MG63 (cell line): ENCODE measurements around the gene TSC22D2. TPM values are rescaled to one million over a fixed set of nuclear protein-coding genes. Genes with fewer than 3 reads are reported as not detected.

ENCODE experiments used
- DNase-seq: peaks from one replicate; pipeline ENCODE4 v3.0.0-alpha.2; 2020
- H3K27me3 ChIP-seq: fragments of 250-450 bp; sonication (Bioruptor Pico); 2 replicates; pipeline ENCODE4 v1.5.1; 2020; ENCODE audit warnings: mild to moderate bottlenecking, moderate library complexity
- H3K36me3 ChIP-seq: fragments of 250-450 bp; sonication (Bioruptor Pico); 2 replicates; pipeline ENCODE4 v1.5.1; 2020; ENCODE audit warnings: mild to moderate bottlenecking, moderate library complexity
- H3K4me3 ChIP-seq: fragments of 250-450 bp; sonication (Bioruptor Pico); 2 replicates; pipeline ENCODE4 v1.5.1; 2020; ENCODE audit warnings: mild to moderate bottlenecking, moderate library complexity
- H3K9me3 ChIP-seq: fragments of 250-450 bp; sonication (Bioruptor Pico); 2 replicates; pipeline ENCODE4 v1.5.1; 2020; ENCODE audit warnings: mild to moderate bottlenecking, moderate library complexity
- total RNA-seq: library from RNA; depleted of rRNA; stranded (reverse); fragments of >200 nt; shearing (Covaris generic); gene quantifications from 2 replicates; pipeline ENCODE4 v1.2.3, GENCODE V29; 2014; ENCODE audit warnings: low replicate concordance

The TSC22D2 gene
- total RNA-seq, 1 experiment from 2014 or later: 6.3 TPM

DNA sequence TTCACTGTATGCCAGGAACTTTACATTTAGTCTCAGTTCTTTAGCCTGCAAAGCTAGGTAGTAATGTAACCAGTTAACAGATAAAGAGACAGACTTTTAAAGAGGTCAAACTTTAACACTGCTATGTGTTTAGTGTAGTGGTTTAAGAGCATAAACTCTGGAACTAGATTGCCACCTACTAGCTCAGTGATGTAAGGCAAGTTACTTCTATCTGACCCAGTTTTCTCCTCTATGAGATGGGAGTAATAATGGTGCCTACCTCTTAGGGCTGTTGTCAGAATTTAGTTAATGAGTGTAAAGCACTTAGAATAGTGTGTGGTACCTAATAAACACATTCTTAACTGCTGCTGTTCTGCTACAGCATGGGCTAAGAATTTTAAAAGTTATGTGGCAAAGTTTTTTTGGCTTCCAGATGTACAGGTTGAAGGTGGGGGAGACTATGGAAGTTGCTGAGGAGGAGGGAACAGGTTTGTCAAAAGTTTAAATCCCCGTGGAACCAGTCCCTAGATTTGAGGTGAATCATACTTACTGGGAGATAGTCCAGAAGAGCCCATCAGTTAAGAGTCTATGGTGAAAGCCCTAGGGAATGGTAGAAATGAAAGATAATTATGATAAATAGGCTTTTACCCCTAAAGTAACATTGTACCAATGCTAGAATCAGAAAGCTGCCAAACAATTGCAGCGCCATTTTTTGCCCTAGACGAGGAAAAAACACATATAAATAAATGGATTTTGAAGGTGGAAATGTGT is 13.9 kb downstream of the TSC22D2 start:
- DNase-seq: no peak
- peaks cover 94% of the 10 kb centered on the region for H3K36me3 ChIP-seq

DNA sequence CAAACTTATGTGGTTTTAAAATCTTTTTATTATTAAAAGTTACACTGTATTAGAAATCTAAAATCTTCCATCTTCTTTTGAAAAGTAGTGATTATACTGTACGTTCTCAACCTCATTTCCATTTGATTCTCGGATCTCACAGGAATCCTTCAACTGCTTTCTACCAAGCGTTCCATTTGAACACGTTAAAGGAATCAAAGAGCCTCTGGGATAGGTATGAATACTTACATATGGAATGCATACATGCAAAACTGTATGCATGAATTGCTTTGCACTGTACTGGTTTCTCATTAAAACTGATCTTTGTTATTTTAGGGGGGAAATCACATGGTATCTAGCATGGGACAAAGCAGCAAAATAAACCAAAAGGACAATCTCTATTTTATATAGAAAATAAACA is 14.8 kb downstream of the TSC22D2 start:
- no peaks in the 10 kb centered on the region for H3K9me3 ChIP-seq
- H3K4me3 ChIP-seq: no peak overlapping the region
- H3K27me3 ChIP-seq: no peaks in the 10 kb centered on the region
- DNase-seq: no peak
- H3K36me3 ChIP-seq: peaks cover 94% of the 10 kb centered on the region

More for the DNA sequence above, 13.9 kb downstream of the TSC22D2 start:
- H3K27me3 ChIP-seq: no peaks in the 10 kb centered on the region
- H3K4me3 ChIP-seq: no peak overlapping the region
- H3K9me3 ChIP-seq: no peaks in the 10 kb centered on the region

- Histone ChIP-seq H3K27me3 (no peaks in the 10 kb centered on the region), H3K4me3 (no peak overlapping the region), H3K36me3 (peaks cover 94% of the 10 kb centered on the region), H3K9me3 (no peaks in the 10 kb centered on the region)
- no peak for DNase-seq
These were observed 15.7 kb downstream of the TSC22D2 start for GRCh38 chr3:150423761-150424160.

DNA sequence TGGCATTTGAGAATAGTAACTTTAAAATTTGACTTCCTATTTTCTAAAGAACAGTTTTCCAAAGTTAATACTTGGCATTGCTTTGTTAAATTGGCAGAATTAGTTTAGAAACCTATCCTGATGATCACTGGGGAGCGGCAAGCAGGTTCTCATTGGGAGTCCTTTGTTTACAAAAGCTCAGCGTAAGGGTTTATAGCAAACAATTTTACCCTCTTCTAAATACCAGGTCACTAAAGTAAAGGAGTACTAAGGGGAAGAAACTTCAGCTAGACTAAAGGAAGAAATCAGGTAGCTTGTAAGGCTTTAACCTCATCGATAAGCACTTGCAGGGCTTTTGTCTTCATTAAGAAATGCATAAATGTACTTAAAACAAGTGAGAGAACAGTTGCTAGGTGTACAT is 18.2 kb downstream of the TSC22D2 start:
- peaks cover 89% of the 10 kb centered on the region for H3K36me3 ChIP-seq
- DNase-seq: no peak
- no peak overlapping the region for H3K4me3 ChIP-seq
- H3K27me3 ChIP-seq: no peaks in the 10 kb centered on the region
- no peaks in the 10 kb centered on the region for H3K9me3 ChIP-seq

DNA sequence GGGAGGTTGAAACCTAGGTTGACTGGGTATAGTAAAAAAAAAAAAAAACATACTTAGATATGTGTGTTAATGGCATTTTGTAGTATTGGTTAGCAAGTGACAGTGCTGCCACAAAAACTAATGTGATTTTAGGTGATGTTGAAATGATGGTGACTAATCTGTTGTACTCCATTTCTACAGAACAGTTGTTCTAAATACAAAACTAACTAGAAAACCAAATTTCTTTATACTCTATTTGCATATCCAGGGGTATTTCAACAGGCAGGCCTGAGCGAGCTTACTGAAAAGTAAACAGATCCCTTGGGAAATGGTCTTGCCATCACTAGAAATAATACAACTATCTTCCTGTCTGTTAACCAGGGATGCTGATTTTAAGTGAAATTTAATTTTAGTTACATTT is 20.5 kb downstream of the TSC22D2 start:
- H3K27me3 ChIP-seq: no peaks in the 10 kb centered on the region
- no peak for DNase-seq
- no peaks in the 10 kb centered on the region for H3K9me3 ChIP-seq
- no peak overlapping the region for H3K4me3 ChIP-seq
- peaks cover 88% of the 10 kb centered on the region for H3K36me3 ChIP-seq

- no peaks in the 10 kb centered on the region for H3K9me3 ChIP-seq
- no peak for DNase-seq
- no peak overlapping the region for H3K4me3 ChIP-seq
- peaks cover 74% of the 10 kb centered on the region for H3K36me3 ChIP-seq
- no peaks in the 10 kb centered on the region for H3K27me3 ChIP-seq
These were observed 21.9 kb downstream of the TSC22D2 start for GRCh38 chr3:150429767-150430671.

DNA sequence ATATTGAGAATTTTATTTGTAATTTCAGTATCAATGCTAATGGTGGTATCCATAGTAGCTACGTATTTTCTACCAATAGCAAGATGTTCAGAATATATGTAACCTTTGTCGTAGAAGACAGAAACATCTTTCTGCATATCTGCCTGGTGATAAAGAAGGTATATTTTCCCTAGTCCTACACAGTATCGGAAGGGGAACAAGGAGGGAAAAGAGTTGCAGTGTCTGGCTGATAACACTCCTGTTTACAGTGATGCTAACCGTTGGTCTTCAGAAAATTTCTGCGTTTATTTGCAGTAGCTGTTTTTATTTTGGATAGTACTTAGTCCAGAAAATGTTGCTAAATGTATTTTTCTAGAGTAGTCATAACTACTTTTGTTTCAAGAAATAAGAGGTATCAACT is 25.2 kb downstream of the TSC22D2 start:
- Histone ChIP-seq H3K36me3 (peaks cover 59% of the 10 kb centered on the region), H3K9me3 (no peaks in the 10 kb centered on the region), H3K4me3 (no peak overlapping the region), H3K27me3 (no peaks in the 10 kb centered on the region)
- DNase-seq: no peak

GRCh38 chr3:150434234-150434633 is 26.1 kb downstream of the TSC22D2 start:
- H3K4me3 ChIP-seq: no peak overlapping the region
- no peak for DNase-seq
- H3K36me3 ChIP-seq: peaks cover 55% of the 10 kb centered on the region
- no peaks in the 10 kb centered on the region for H3K9me3 ChIP-seq
- no peaks in the 10 kb centered on the region for H3K27me3 ChIP-seq

DNA sequence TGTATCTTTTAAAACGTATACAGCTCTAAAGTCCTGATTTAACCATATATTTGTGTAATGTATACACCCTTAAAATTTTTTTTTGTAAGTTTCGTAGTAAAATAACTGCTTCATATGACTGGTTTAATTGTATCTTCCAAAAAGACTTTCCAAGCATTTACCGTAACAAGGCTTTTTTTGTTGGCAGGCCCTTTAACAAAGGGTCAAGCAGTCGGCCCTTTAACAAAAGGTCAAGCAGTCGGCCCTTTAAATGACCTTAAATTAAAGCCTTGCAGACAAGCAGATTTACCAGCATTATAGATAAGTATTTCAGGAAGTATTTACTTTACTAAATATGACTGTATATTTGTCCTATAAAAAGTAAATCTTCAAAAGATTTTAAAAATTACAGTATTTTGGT is 28.1 kb downstream of the TSC22D2 start:
- peaks cover 50% of the 10 kb centered on the region for H3K36me3 ChIP-seq
- H3K4me3 ChIP-seq: no peak overlapping the region
- no peak for DNase-seq
- H3K27me3 ChIP-seq: no peaks in the 10 kb centered on the region
- H3K9me3 ChIP-seq: no peaks in the 10 kb centered on the region

DNA sequence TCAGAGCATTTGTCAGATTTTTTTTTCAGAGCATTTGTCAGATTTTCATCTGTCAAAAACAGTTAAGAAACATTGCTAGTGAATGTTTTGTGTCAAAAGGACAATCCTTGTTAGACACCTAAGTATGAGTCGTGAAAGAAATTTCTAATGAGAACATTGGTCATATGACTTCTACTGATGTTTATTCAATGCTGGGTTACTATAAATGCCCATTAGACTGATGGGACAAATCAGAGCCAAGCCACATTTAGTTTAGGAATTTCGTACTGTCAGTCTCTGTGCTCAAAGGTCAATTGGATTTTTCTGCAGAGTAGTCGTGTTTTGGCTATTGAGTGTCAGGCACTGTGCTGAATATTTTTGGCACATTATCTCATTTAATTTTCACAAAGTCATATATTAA is 31.6 kb downstream of the TSC22D2 start:
- Histone ChIP-seq H3K27me3 (no peaks in the 10 kb centered on the region), H3K9me3 (no peaks in the 10 kb centered on the region), H3K36me3 (peaks cover 66% of the 10 kb centered on the region), H3K4me3 (no peak overlapping the region)
- no peak for DNase-seq

- no peak for DNase-seq
- Histone ChIP-seq H3K36me3 (peaks cover 60% of the 10 kb centered on the region), H3K9me3 (no peaks in the 10 kb centered on the region), H3K4me3 (no peak overlapping the region), H3K27me3 (no peaks in the 10 kb centered on the region)
These were observed 35.2 kb downstream of the TSC22D2 start for GRCh38 chr3:150443331-150443741.

GRCh38 chr3:150444371-150444770 is 36.3 kb downstream of the TSC22D2 start:
- peaks cover 55% of the 10 kb centered on the region for H3K36me3 ChIP-seq
- H3K27me3 ChIP-seq: no peaks in the 10 kb centered on the region
- no peaks in the 10 kb centered on the region for H3K9me3 ChIP-seq
- no peak overlapping the region for H3K4me3 ChIP-seq
- DNase-seq: no peak

GRCh38 chr3:150446470-150446977 is 38.4 kb downstream of the TSC22D2 start:
- Histone ChIP-seq H3K9me3 (no peaks in the 10 kb centered on the region), H3K36me3 (peaks cover 46% of the 10 kb centered on the region), H3K27me3 (no peaks in the 10 kb centered on the region), H3K4me3 (no peak overlapping the region)
- no peak for DNase-seq

- H3K27me3 ChIP-seq: no peaks in the 10 kb centered on the region
- H3K36me3 ChIP-seq: peaks cover 44% of the 10 kb centered on the region
- no peak overlapping the region for H3K4me3 ChIP-seq
- no peaks in the 10 kb centered on the region for H3K9me3 ChIP-seq
- DNase-seq: no peak
These were observed 39.0 kb downstream of the TSC22D2 start for GRCh38 chr3:150447084-150447483.

DNA sequence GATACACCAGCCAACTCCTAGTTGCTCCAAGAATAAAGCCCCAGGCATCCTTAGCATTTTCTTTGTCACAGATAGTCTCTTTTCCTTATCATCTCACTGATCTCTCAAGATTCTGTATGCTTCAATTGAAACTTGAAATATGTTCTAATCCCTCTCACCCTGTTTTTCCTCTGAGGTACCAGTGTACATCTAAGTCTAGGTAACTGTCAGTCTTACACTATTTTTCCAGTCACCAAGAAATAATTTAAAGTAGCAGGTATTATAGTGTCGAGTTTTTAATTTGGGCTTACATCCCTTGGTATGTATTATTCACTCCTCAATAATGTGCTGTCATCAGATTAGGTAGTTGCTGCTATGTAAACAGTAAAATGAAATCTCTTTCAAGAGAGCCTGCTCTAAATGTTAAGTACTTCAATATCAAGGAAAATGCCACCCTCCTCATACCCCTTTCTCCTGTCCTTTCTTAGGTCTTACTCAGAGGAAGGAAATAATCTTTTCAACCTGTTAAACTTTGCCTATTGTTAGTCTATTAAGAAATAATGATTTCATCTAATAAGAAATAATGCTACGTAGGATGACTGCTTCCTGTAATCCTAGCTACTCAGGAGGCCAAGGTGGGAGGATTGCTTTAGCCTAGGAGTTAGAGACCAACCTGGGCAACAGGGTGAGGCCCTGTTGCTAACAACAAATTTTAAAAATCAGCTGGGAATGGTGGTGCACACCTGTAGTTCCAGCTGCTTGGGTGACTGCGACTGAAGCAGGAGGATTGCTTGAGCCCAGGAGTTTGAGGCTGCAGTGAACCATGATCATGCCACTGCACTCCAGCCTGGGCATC is 39.8 kb downstream of the TSC22D2 start:
- no peaks in the 10 kb centered on the region for H3K27me3 ChIP-seq
- H3K9me3 ChIP-seq: no peaks in the 10 kb centered on the region
- H3K4me3 ChIP-seq: no peak overlapping the region
- peaks cover 42% of the 10 kb centered on the region for H3K36me3 ChIP-seq
- no peak for DNase-seq

DNA sequence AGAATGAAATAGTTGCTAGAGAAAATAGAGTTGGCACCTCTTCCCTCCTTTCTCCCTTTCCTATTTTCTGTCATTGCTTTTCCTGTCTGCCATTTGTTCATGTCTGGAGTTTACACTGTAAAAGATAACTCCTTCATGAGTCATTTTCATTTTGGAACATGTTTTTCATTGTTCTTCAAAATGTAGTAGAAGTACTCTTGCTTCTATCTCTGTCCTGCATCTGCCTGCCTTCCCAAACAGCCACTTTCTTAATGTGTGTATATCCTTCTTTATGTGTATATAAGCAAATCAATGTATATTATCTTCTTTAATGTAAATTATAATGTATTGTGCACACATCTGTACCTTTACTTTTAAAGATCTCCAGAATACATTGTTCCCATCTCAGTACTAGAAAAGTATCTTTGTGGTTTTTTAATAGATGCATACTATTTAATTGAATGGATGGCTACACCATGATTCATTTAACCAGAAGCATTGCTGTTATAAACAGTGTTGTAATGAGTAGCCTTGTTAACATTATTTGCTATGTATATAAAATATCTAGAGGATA is 41.1 kb downstream of the TSC22D2 start:
- H3K27me3 ChIP-seq: no peaks in the 10 kb centered on the region
- peaks cover 43% of the 10 kb centered on the region for H3K36me3 ChIP-seq
- no peak overlapping the region for H3K4me3 ChIP-seq
- no peaks in the 10 kb centered on the region for H3K9me3 ChIP-seq
- DNase-seq: no peak
